ENCODE data around the gene ARSA.
"Not testable (repeated sequence)": the region's sequence is repeated elsewhere in the genome, so short reads cannot be mapped to it uniquely, and the experiment has no call there.

Gene ARSA

DNA sequence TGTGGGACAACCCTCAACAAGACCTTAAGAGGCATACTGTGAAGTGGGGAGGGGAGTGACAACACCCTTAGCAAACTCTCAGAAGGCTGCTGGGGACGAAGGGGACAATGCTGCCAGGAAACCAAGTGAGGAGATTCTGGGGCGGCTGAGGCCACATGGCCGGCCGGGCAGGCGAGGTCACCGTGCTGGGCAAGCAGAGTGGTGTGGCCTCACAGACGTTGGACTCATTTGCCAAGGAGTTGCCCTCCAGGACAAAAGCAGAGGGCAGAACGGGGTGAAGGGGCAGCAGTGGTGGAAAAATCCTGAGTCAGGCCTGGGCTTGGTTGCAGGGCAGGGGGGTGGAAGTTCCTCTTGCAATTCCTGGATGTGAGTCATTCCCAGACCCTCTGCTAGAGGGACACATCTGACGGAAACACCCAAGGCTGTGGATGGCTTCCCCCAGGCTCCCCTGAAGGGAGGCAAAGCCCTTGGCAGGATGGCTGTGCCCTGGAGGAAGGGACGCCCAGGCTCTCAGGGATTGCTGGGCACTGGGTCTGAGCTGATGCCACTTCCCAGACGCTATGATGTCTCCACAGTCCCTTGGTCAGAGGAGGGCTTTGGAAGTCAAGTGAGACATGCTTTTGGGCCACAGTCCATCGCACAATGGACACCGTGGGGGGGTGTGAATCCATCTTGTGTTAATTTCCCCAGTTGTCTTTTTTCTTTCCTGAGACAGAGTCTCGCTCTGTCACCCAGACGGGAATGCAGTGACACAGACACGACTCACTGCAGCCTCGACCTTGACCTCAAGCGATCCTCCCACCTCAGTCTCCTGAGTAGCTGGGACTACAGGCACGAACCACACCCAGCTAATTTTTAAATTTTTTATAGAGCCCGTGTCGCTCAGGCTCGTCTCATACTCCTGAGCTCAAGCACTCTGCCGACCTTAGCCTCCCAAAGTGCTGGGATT, 28.4 kb upstream of the ARSA start:
- in situ Hi-C loops (cut with MboI; ENCODE audit: low sequenced_read_pairs) = no loop called here

DNA sequence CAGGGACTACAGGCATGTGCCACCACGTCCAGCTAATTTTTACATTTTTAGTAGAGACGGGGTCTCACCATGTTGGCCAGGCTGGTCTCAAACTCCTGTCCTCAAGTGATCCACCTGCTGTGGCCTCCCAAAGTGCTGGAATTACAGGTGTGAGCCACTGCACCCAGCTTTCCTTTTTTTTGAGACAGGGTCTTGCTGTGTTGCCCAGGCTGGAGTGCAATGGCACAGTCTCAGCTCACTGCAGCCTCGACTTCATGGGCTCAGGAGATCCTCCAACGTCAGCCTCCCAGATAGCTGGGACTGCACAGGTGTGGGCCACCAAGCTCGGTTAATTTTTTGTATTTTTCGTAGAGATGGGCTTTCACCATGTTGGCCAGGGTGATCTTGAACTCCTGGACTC, 26.7 kb upstream of the ARSA start:
- in situ Hi-C loops (cut with MboI; ENCODE audit: low sequenced_read_pairs) = not testable (repeated sequence)

DNA sequence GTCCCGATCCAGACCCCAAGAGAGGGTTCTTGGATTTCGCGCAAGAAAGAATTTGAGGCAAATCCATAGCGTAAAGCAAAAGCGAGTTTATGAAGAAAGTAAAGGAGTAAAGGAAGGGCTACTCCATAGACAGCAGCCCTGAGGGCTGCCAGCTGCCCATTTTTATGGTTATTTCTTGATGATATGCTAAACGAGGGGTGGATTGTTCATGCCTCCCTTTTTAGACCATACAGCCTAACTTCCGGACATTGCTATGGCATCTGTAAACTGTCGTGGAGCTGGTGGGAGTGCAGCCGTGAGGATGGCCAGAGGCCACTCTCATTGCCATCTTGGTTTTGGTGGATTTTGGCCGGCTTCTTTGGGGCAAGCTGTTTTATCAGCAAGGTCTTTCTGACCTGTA, 25.3 kb upstream of the ARSA start:
- in situ Hi-C loops (cut with MboI; ENCODE audit: low sequenced_read_pairs) = no loop called here

DNA sequence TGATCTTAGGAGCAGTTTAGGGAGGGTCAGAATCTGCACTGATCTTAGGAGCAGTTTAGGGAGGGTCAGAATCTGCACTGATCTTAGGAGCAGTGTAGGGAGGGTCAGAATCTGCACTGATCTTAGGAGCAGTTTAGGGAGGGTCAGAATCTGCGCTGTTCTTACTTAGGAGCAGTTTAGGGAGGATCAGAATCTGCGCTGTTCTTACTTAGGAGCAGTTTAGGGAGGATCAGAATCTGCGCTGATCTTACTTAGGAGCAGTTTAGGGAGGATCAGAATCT, 15.8 kb upstream of the ARSA start:
- in situ Hi-C loops (cut with MboI; ENCODE audit: low sequenced_read_pairs) = not testable (repeated sequence)

DNA sequence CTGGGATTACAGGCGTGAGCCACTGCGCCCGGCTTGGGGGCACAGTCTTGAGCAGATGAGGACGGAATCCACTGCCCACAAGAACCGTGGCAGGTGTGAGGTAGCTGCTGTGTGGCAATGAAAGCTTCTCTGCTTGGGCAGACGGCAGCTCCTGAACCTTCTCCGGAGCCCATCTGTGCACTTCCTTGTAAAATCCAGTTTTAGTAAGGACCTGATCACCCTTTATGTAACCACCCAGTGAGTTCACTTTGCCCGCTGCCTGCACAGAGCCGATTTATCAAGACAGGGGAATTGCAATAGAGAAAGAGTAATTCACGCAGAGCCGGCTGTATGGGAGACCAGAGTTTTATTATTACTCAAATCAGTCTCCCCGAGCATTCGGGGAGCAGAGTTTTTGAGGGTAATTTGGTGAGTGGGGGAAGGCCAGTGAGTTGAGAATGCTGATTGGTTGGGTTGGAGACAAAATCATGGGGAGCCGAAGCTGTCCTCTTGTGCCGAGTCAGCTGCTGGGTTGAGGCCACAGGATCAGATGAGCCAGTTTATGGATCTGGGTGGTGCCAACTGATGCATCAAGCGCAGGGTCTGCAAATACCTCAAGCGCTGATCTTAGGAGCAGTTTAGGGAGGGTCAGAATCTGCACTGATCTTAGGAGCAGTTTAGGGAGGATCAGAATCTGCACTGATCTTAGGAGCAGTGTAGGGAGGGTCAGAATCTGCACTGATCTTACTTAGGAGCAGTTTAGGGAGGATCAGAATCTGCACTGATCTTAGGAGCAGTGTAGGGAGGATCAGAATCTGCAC, 15.3 kb upstream of the ARSA start:
- in situ Hi-C loops (cut with MboI; ENCODE audit: low sequenced_read_pairs) = not testable (repeated sequence)

DNA sequence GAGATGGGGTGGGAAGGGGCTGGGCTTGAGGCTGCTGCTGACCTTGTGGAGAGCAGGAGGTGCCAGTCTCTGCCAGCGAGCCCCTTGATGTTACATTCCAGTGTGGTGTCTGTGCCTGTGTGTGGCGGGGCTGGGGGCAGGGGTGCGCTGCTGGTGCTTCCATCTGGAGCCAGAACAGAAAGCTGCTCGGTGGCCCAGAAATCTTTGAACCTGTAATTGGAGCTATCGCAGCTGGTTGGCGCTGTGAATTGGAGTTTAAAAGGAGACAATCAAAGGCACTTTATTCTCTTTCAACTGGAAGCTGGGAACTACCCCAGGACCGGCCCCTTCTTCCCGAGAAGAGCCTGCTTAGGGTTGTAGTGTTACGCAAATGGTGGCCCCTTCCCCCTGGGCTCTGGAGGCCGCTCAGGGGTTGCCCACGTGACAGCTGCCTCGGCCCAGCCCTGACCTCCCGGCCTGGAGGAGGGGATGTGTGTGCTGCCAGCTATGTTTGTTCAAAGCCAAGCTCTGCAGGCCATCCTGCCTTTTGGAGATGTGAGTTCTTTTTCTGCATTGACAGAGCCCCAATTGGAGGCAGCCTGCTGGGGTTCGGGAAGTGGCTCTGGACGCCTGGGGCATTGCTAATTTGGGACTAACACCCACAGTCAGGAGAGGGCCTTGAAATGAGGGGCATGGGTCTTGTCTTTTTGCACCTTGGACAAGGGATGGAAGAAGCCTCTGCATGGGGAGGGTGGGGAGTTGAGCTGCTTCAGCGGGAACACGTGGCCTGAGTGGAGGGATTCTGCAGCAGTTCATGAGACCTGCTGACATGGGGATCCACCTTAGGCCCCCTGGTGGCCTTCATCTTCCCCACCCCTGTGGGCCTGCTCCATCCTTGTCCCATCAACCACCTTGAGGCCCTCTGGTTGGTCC, 14.0 kb upstream of the ARSA start:
- in situ Hi-C loops (cut with MboI; ENCODE audit: low sequenced_read_pairs) = no loop called here

DNA sequence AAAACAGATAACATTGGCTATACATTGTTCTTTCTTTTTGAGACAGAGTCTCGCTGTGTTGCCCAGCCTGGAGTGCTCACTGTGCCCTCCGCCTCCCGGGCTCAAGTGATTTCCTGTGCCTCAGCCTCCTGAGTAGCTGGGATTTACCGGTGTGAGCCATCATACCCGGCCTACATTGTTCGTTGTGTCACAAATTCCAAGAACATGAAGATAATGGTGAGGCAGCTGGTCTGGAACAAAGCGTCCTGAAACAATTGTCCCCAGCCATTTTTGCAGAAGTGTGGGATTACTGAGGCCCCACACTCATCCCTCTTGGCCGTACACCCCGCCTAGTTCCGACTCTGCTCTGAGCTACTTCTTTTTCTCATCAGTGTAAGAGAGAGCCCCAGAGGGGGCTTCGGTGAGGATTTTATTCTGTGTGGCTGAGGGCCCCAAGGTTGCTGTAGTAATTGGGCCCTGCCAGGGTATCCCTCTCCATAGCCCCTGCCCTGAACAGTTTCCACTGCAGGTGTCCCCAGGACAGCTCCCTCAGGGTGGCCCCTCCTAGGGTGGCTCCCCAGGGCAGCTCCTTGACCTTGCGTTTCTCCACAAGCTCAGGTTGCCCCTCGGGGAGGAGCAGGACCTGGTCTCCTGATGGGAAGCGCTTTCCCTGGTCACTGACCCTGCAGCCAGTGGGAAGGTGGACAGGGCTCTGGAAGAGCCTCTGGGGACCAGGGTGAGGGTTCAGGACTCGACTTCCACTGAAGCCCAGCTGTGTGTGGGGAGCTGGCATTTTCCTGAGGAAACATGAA, 13.1 kb upstream of the ARSA start:
- in situ Hi-C loops (cut with MboI; ENCODE audit: low sequenced_read_pairs) = no loop called here

DNA sequence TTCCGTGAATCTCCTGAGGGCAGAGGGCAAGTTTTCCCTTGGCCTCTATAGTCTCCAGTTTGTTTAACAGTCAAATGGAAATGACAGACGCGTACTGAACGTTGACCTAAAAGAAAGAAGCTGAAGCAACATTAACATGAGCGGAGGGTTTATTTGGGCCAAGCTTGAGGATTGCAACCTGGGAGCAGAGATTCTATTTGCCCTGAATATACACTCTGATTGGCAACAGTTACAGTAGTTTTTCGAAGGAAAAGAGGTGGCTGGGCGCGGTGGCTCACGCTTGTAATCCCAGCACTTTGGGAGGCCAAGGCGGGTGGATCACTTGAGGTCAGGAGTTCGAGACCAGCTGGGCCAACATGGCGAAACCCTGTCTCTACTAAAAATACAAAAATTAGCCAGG, 12.3 kb upstream of the ARSA start:
- in situ Hi-C loops (cut with MboI; ENCODE audit: low sequenced_read_pairs) = not testable (repeated sequence)

DNA sequence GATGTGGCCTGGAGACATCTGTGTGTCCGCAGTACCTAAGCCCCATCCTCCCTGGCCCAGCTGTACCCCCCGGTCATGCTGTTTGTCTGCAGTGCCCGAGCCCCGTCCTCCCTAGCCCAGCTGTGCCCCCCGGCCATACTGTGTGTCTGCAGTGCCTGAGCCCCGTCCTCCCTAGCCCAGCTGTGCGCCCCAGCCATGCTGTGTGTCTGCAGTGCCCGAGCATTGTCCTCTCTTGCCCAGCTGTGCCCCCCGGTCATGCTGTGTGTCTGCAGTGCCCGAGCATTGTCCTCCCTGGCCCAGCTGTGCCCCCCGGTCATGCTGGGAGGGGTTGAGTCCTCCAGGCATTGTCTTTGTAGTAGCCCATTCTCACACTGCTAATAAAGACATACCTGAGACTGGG, 7.6 kb upstream of the ARSA start:
- in situ Hi-C loops (cut with MboI; ENCODE audit: low sequenced_read_pairs) = no loop called here

DNA sequence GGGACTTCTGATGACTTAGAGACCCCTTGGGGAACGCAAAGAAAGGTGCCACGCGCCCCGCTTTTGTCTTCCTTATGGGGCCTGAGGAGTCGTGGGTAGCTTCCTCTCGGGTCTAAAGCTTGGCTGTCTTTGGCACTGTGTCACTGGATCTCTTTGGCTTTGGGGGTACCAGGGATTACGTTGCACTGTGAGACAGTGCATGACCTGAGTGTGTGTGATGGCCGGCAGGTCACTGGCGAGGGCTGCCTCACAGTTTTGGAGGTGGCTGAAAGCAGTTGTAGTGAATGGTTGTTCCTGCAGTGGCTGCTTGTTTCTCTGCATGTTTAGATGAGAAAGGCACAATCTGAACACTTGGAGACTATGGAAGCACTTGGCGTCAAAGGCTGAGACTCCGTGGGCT, 5.8 kb upstream of the ARSA start:
- in situ Hi-C loops (cut with MboI; ENCODE audit: low sequenced_read_pairs) = no loop called here

DNA sequence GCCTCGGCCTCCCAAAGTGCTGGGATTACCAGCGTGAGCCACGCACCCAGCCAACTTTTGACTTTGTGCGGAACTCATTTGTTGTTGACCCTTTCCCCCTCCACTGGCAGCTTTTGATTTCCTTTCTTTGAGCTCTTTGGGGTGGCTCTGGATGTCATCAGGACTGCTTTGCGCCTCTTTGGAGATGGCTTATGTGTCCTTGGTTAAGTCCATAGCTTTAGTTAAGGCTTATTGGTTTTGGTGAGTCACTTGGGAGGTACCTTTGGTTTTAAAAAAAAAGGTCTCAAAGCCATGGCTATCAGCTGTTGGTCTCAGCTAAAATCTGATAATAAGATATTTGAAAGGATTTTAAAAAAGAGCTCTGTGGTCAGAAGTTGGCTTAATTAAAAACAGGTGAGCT, 5.1 kb upstream of the ARSA start:
- in situ Hi-C loops (cut with MboI; ENCODE audit: low sequenced_read_pairs) = no loop called here

DNA sequence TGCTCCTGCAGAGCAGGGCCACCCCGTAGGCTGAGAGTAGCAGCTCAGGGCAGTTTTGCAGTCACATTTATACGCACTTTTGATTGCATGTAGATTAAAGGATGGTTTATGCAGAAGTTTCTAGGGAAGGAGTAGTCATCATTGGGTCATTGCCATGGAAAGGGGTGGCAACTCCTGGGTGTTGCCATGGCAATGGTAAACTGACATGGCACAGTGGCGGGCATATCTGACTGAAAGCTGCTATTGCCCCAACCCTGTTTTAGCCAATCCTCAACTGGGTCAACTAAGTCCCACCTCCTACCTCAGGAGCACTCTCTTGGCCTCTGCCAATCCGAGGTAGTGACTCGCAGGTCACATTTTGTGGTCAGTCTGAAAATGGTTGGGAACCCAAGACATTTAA, 2.4 kb upstream of the ARSA start:
- in situ Hi-C loops (cut with MboI; ENCODE audit: low sequenced_read_pairs) = no loop called here

DNA sequence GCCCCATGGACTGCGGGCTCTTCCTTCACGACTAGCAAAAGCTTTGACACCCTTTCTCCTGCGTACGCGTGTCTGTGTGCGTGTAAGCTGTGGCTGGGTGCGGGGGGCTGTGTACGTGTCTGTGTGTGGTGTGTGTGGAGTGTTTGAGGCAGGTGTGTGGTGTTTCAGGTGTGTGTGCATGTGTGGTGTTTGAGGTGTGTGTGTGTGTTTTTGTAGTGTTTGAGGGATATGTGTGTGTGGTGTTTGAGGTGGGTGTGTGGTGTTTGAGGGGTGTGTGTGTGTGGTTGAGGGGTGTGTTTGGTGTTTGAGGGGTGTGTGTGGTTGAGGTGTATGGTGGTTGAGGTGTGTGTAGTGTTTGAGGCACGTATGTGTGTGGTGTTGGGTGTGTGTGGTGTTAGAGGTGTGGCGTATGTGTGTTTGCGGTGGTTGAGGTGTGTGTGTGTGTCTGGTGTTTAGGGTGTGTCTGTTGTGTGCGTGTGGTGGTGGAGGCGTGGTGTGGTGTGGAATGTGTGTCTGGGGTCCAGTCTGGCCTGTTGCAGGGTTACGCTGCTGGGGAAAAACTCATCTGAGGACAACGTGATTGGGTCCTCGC, 687 bp upstream of the ARSA start:
- in situ Hi-C loops (cut with MboI; ENCODE audit: low sequenced_read_pairs) = no loop called here

DNA sequence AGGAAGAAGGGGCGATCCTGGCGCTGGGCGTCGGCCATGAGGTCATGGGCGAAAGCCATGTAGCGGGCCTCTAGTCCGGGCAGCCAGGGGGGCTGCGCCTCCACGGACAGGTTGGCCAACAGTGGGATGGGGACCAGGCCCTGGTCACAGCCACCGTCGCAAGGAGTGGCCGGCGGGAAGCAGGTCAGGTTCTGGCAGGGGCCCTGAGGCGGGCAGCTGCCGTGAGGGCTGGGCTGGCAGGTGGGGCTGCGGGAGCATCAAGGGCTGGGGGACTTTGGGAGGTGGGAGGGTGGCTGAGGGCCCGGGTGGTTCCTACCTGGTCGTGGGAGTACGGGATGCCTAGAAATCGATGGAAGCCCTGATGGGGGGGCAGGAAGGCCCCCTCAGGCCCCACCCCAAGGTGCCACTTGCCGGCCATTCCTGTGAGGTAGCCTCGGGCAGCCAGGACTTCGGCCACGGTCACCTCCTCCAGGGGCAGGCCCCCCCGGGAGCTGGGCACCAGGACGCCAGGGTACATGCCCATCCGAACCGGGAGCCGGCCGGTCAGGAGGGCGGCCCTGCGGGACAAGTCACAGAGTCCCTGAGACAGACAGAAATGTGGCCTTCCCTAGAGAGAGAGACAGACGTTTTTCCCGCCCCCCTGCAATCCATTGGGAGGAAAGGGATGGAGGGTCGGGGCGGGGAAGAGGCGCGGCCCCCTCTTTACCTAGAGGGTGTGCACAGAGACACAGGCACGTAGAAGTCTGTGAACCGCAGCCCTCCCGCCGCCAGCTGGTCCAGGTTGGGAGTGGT, 906 bp downstream of the ARSA start:
- in situ Hi-C loops (cut with MboI; ENCODE audit: low sequenced_read_pairs) = no loop called here

DNA sequence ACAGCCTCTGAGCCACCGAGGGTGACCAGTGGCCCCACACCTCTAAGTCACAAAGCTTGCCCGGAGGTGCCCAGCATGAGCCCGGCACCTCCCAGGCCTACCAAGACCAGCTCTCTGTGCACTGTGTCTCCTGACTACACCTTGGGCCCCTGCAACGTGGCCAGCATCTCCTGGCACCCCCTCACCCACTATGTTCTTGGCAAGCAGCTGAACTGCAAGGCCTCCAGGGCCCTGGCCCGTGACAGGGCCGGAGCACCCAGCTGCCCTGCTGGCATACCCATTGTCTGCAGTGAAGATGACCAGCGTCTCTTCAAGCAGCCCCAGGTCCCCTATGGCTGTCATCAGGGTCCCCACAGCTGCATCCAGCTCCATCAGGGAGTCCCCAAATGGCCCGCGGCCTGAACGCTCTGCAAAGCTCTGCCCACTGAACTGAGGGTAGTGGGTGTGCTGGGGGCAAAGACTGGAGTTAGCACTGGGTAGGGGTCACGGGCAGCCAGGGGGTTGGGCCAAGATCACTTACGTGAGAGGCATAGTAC, 1.6 kb downstream of the ARSA start:
- in situ Hi-C loops (cut with MboI; ENCODE audit: low sequenced_read_pairs) = no loop called here

DNA sequence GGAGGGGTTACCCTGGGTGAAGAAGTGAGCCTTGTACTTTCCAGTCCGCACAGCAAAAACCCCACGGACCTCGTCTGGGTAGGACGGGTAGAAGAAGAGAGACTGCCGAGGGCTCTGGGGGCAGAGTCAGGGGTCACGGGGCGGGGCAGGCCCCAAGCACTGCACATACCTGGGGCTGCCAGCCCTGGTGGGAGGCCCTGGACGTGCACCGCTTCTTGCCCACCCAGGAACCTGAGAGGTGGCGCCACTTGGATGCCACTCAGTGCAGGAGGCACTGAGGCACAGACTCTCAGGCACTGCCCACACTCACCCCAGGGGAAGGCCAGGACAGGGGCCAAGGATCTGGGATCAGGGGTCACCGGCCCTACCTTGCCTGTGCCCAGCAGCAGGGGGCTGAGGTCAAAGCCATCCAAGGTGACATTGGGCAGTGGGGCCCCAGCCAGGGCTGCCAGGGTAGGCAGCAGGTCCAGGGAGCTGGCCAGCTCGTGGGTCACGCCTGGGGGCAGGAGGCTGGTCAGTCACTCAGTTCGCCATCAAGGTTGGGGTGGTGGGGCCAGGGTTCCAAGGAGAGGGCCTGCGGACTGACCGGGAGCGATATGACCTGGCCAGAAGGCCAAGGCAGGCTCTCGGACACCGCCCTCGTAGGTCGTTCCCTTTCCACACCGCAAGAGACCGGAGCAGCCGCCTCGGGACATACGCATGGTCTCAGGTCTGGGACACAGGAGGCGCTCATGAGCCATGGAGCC, 2.2 kb downstream of the ARSA start:
- in situ Hi-C loops (cut with MboI; ENCODE audit: low sequenced_read_pairs) = no loop called here

DNA sequence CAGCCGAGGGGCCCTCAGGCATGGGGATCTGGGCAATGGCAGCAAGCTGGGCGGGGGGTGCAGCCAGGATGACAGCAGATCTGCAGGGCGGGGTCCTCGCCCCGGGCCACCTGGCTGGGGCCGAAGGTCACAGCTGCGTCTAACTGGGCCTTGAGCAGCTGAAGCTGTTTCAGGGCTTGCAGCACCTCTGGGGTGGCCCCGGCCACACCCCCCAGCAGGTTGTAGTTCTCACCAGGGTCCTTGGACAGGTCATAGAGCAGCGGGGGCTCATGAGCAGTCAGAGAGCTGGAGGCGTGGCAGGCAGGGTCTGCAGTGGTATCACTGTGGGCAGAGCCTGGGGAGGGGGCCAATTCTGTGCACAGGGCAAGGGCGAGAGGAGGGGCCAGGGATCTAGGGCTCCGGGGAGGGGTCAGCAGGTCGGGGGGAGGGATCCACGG, 2.8 kb downstream of the ARSA start:
- in situ Hi-C loops (cut with MboI; ENCODE audit: low sequenced_read_pairs) = no loop called here

All from HL-60/S4 treated with phorbol 12-myristate 13-acetate at 8.2 ng/mL for 4 days and 3 days (cell line).